Activated T-cell treated with anti-CD3 and anti-CD28 coated beads, Interleukin-2, amount 50 U/mL, for 72 hours (primary cell): Measurements from ENCODE around the gene TBC1D5. TPM values are rescaled to one million over a fixed set of nuclear protein-coding genes. Genes with fewer than 3 reads are reported as not detected.
A peak's percentile ranks its signal among the peaks of the same experiment; 100 is the strongest.
"Not testable (repeated sequence)": the region's sequence is repeated elsewhere in the genome, so short reads cannot be mapped to it uniquely, and the experiment has no call there.

ENCODE experiments used
- ATAC-seq, 2 donors: fragments of 150-1000 bp; cut with Tn5 transposase; replicated peaks in 1 of 2; 2 replicates each; pipeline ENCODE4 v1.10.0; 2021; ENCODE audit warnings: moderate library complexity in 2 of 2, mild to moderate bottlenecking in 1 of 2
- DNase-seq, 2 donors: peaks; one replicate each; pipeline ENCODE4 v3.0.0; 2021 to 2022; ENCODE audit warnings: mixed read lengths in 1 of 2
- H3K27ac Mint-ChIP-seq: one replicate; pipeline ENCODE4 v1.8.0; 2022; ENCODE audit warnings: mild to moderate bottlenecking, moderate library complexity, mixed read lengths
- H3K27me3 Mint-ChIP-seq: one replicate; pipeline ENCODE4 v1.8.0; 2022; ENCODE audit warnings: low read depth, mixed read lengths
- H3K36me3 Mint-ChIP-seq, 2 donors: one replicate each; pipeline ENCODE4 v1.8.0; 2022; ENCODE audit warnings: mixed read lengths in 2 of 2, mild to moderate bottlenecking in 1 of 2; ENCODE audit not compliant: insufficient read depth in 2 of 2
- H3K4me1 Mint-ChIP-seq: one replicate; pipeline ENCODE4 v1.8.0; 2022; ENCODE audit warnings: low read depth, mixed read lengths
- H3K4me3 Mint-ChIP-seq, 2 donors: one replicate each; pipeline ENCODE4 v1.8.0; 2022; ENCODE audit warnings: mild to moderate bottlenecking in 2 of 2, mixed read lengths in 2 of 2, moderate library complexity in 2 of 2
- H3K9me3 Mint-ChIP-seq, 2 donors: one replicate each; pipeline ENCODE4 v1.8.0; 2022; ENCODE audit warnings: mixed read lengths in 2 of 2
- total RNA-seq, 2 donors: library from RNA; stranded (reverse); gene quantifications; one replicate each; pipeline ENCODE4 v1.2.3, GENCODE V29; 2022

TBC1D5 gene
- total RNA-seq, 2 donors from 2014 or later = 51.2 to 52.4 TPM

DNA sequence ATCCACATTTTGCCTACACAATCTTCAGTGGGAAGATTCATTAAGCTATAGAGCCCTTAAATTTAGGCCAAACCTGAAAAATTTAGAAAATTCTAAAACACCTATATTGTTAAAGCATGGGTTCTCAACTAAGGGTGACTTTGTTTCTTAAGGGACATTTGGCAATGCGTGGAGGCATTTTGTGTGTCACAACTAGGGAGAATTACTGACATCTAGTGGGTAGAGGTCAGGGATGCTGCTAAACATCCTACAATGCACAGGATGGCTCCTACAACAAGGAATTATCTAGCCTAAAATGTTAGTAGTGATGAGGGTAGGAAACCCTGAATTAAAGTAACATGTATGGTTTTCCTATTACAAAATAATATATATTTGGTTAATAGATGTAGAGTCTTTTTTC is 55.8 kb downstream of the TBC1D5 start:
- Mint-ChIP-seq H3K9me3 (no peaks in the 10 kb centered on the region), H3K27me3 (no peaks in the 10 kb centered on the region), H3K4me3 (no peak overlapping the region), H3K36me3 (no peaks in the 10 kb centered on the region), H3K27ac (no peak overlapping the region), H3K4me1 (no peaks in the 10 kb centered on the region)
- ATAC-seq (no peak), DNase-seq (no peak)

DNA sequence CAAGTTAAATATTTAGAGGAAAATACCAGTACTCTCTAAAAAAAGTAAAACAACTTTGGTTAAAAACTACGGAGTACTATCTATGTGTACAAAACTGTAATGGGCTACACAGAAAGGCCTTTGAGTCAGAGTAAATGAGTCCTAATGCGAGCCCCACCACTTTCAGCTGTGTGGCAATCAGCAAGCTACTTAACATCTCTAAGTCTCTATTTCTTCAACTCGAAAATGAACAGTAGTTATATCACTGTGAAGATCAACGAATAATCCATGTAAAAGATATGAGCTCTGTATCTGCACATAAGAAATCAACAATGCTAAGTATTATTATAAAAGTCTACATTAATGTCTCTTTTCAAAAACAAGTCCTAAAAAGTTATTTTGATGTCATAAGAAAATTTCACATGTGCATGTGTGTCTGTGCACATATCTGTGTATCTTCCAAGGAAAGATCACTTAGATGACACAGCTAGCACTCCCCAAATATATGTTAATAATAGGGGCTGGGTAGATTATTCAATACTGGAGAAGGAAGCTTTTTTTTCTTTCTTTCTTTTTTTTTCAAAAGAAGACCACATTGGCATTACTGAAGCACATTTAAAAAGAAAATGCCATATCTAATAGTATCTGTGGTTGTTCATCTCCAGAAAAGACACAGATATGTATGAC is 58.8 kb downstream of the TBC1D5 start:
- Mint-ChIP-seq H3K4me3 (no peak overlapping the region), H3K27ac (no peak overlapping the region), H3K27me3 (no peaks in the 10 kb centered on the region), H3K36me3 (no peaks in the 10 kb centered on the region), H3K4me1 (peaks cover 5% of the 10 kb centered on the region), H3K9me3 (no peaks in the 10 kb centered on the region)
- DNase-seq (no peak), ATAC-seq (no peak)

DNA sequence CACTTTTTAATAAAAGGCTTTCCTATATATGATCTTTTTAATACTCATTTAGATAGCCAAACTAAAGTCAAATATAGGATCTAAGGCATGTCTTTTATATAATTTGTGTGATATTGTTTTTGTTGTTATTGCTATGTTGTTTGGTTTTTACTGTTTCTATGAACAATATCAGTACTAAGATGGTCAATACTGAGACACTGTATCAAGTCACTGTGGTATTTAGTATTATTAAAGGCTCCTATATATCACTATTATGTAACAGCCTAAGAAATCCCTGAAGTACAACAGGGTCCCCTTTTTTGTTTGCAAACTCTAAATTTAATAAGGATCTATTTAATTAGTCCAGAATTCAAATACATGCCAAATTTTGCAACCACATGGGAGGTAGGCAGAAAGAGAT is 61.9 kb downstream of the TBC1D5 start:
- Mint-ChIP-seq H3K4me3 (no peak overlapping the region), H3K36me3 (no peaks in the 10 kb centered on the region), H3K27me3 (no peaks in the 10 kb centered on the region), H3K9me3 (no peaks in the 10 kb centered on the region), H3K27ac (no peak overlapping the region), H3K4me1 (peaks cover 16% of the 10 kb centered on the region)
- ATAC-seq = no peak
- no peak for DNase-seq

DNA sequence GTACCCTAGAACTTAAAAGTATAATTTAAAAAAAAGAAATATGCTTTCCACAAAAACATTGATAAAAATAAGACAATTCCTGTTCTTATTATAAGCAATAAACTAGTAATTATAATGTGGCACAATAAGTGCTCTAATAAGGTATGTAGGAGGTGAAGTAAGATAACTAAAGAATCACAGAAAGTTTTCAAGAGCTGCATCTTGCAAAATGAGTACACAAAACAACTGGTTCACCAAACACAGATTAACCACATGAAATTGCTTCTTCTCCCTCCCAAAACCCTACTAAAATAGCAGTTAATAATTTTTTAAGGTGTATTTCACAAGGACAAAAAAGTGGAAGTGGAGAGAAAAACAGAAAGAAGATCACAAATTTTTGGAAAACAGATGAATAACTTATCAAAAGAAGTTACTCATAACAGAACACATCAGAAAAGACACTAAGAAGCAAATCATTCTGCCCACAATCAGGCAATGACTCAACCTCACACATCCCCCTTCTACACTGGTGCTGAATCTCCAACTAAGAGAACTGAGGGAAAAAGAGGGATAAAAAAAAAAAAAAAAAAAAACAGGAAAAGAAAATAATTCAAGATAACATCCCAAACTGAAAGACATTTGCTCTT is 64.2 kb downstream of the TBC1D5 start:
- no peaks in the 10 kb centered on the region for H3K9me3 Mint-ChIP-seq
- peak overlapping the region in 1 of 2 donors; percentile 30 for H3K4me3 Mint-ChIP-seq
- DNase-seq (peak; percentile 6 to 9), ATAC-seq (peak; percentile 76 to 88)
- peak overlapping the region; percentile 40 for H3K27ac Mint-ChIP-seq
- no peaks in the 10 kb centered on the region for H3K27me3 Mint-ChIP-seq
- peaks cover 16% of the 10 kb centered on the region for H3K4me1 Mint-ChIP-seq
- no peaks in the 10 kb centered on the region for H3K36me3 Mint-ChIP-seq

DNA sequence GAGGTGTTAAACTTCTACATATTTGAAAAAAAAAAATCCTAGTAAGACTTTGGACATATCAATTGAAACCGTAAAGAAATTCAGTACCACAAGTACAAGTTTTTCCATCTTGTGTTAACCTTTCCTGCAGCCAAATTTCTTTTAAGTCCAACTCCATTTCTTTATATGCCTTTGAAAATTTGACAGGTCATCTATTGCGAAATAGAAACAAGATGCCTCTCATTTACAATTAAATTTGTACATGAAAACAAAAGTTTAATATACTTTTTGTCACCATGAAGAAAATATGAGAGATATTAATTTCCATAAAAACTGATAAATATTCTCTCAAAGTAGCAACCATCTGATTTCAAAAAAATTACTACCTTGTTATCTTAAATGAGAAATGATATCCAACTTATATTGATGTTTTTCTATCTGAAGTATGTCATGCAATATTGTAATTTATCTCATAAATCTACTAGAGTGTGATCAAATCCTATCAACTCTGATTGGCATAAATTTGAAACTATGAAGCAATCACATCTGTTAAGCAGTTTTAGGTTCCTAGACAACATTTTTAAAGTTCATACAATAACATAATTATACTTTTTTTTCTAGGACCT is 68.2 kb downstream of the TBC1D5 start:
- no peak for ATAC-seq

DNA sequence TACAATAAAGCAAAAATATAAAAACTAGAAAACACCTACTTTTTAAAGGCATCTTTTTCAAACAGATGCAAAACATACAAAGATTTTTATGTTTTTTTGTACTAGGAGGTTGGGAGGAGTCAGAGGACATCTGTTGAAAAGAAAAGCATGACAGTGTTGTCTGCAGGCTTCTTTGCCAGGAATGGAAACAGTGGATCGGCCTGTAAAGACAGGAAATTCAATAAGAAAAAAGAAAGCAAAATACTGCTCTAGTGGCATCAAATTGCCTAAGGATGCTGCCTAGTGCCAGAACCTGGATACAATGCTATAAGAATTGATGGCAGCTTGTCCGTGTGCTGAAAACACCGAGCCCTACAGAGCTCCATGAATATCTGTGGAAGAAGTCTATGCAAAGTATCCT is 69.9 kb downstream of the TBC1D5 start:
- ATAC-seq = no peak
- Mint-ChIP-seq H3K4me3 (no peak overlapping the region), H3K9me3 (no peaks in the 10 kb centered on the region), H3K36me3 (no peaks in the 10 kb centered on the region), H3K4me1 (no peaks in the 10 kb centered on the region), H3K27me3 (no peaks in the 10 kb centered on the region), H3K27ac (no peak overlapping the region)
- no peak for DNase-seq

More for the DNA sequence above, 68.2 kb downstream of the TBC1D5 start:
- Mint-ChIP-seq H3K4me3 (no peak overlapping the region), H3K27me3 (no peaks in the 10 kb centered on the region), H3K27ac (no peak overlapping the region), H3K9me3 (no peaks in the 10 kb centered on the region), H3K4me1 (peaks cover 16% of the 10 kb centered on the region), H3K36me3 (no peaks in the 10 kb centered on the region)
- DNase-seq = no peak

DNA sequence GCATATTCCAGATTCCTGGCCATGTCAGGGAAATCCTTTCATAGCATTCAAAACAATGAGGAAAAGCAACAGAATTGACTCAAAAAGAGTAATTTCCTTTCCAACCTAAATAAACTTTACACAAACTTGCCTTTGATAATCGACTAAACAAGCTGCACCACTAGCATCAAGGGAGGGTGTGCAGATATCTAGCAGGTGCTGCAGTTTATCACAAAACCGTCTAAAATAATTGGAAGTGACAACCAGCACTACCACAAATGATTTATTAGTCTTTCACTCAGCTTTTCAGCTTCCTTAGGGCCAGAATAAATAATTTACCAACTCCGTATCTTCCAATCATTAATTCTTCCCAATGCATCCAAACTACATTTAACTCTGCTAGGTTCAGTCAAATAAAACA is 71.7 kb downstream of the TBC1D5 start:
- H3K27ac Mint-ChIP-seq = no peak overlapping the region

DNA sequence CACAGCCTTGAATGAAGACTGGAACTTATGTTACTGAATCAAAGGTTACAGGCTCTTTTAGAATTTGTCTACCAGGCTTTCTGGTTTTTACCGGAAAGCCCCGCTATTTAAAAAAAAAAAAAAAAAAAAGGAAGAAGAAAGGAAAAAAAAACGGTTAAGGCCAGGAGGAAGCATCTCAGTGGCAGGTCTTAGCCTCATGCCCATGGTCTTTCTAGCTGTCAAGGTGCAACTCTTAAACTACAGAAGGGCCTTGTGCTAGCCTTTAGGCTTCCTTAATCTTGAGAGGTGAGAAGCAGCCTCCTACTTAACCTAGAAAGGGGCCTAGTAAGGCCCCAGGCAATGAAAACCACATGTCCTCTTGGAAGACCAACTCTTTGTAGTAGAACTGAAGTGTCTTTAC is 77.5 kb downstream of the TBC1D5 start:
- Mint-ChIP-seq H3K4me3 (no peak overlapping the region), H3K36me3 (no peaks in the 10 kb centered on the region), H3K4me1 (peaks cover 16% of the 10 kb centered on the region), H3K27me3 (no peaks in the 10 kb centered on the region), H3K9me3 (no peaks in the 10 kb centered on the region), H3K27ac (no peak overlapping the region)
- DNase-seq (no peak), ATAC-seq (no peak)

More for the DNA sequence above, 71.7 kb downstream of the TBC1D5 start:
- Mint-ChIP-seq H3K27me3 (no peaks in the 10 kb centered on the region), H3K4me1 (peaks cover under 1% of the 10 kb centered on the region), H3K36me3 (no peaks in the 10 kb centered on the region), H3K9me3 (no peaks in the 10 kb centered on the region), H3K4me3 (no peak overlapping the region)
- no peak for DNase-seq
- ATAC-seq = no peak

DNA sequence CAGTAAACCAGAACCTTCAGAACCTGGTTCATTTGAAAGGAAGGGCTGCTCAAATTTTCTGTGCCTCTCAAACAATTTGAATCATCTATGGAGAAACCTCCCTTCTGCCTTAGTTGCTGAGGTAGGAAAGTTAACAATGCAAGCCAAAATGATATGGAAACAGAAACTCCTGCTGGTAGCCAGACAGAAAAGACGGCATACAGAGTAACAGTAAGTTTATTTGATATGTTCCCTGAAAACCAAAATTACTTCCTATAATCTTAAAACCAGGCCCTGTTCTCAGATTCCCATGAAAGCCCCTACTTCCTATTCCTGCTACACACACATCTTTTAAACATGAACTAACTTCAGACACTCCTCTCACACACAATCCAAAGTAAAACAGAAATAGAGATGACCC is 86.2 kb downstream of the TBC1D5 start:
- Mint-ChIP-seq H3K36me3 (no peaks in the 10 kb centered on the region), H3K9me3 (no peaks in the 10 kb centered on the region), H3K4me1 (no peaks in the 10 kb centered on the region), H3K4me3 (no peak overlapping the region), H3K27ac (no peak overlapping the region), H3K27me3 (no peaks in the 10 kb centered on the region)
- ATAC-seq = no peak
- no peak for DNase-seq

DNA sequence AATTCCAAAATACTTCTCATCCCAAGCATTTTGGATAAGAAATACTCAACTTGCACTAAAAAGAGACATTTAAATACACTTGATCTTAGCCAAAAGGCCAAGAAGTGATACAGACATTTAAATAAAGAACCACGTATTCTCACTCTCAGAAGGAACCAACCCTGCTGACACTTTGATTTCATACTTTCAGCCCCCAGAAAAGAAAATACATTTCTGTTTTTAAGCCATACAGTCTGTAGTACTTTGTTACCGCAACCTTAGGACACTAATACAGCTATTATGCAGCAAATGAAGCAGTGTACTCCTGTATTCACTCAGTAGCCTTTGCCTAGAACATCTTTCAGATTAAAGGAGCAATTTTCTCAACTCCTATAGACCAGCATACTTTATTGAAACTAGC is 86.7 kb downstream of the TBC1D5 start:
- Mint-ChIP-seq H3K9me3 (no peaks in the 10 kb centered on the region), H3K36me3 (no peaks in the 10 kb centered on the region), H3K4me1 (no peaks in the 10 kb centered on the region), H3K27ac (no peak overlapping the region), H3K4me3 (no peak overlapping the region), H3K27me3 (no peaks in the 10 kb centered on the region)
- no peak for ATAC-seq
- no peak for DNase-seq

DNA sequence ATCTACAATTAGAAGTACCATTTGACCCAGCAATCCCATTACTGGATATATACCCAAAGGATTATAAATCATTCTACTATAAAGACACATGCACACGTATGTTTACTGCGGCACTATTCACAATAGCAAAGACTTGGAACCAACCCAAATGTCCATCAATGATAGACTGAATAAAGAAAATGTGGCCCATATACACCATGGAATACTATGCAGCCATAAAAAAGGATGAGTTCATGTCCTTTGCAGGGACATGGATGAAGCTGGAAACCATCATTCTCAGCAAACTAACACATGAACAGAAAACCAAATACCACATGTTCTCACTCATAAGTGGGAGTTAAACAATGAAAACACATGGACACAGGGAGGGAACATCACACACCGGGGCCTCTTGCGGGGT is 92.7 kb downstream of the TBC1D5 start:
- not testable (repeated sequence) for H3K9me3 Mint-ChIP-seq, H3K27ac Mint-ChIP-seq, DNase-seq, H3K4me3 Mint-ChIP-seq, ATAC-seq, H3K4me1 Mint-ChIP-seq, H3K27me3 Mint-ChIP-seq, H3K36me3 Mint-ChIP-seq

DNA sequence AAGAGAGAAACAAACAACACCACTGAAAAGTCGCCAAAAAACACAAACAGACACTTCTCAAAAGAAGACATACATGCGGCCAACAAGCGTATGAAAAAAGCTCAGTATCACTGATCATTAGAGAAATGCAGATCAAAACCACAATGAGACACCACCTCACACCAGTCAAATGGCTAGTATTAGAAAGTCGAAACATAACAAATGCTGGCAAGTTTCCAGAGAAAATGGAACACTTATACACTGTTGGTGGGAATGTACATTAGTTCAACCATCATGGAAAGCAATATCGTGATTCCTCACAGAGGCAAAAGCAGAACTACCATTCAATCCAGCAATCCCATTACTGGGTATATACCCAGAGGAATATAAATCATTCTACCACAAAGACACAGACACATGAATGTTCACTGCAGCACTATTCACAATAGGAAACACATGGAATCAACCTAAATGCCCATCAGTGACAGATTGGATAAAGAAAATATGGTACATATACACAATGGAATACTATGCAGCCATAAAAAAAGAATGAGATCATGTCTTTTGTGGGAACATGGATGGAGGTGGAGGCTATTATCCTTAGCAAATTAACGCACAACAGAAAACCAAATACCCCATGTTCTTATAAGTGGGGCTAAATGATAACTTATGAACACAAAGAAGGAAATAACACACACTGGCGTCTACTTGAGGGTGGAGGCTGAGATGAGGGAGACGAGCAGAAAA is 93.6 kb downstream of the TBC1D5 start:
- not testable (repeated sequence) for H3K4me3 Mint-ChIP-seq, H3K4me1 Mint-ChIP-seq, ATAC-seq, H3K9me3 Mint-ChIP-seq, H3K36me3 Mint-ChIP-seq, H3K27ac Mint-ChIP-seq, H3K27me3 Mint-ChIP-seq, DNase-seq

DNA sequence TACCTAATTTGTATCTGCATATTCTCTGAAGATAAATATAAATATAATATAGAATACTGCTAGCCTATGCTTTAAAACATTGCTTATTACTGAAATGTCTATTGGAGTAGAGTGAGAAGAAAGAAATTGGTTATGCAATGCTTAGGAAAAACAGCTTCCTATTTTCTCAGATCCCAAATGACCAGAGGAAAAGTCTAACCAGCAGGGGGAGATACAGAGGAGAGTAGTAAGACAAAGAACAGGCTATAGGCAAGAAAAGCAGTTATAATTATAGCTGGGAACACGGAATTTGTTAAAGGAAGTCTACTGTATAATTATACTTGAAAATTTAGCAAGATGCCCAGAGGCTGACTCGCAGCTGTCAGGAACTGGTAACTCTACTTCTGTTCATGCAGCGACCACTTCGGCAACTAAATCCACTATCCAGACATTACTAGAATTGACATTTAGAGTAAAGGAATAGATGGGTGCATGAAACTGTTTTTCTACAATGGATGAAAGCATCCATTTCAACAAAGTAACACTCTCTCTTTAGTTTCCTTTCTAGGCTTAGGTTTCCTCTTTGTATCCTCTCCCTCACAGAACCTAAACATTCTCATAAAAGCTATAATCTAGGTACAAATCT is 97.2 kb downstream of the TBC1D5 start:
- Mint-ChIP-seq H3K27ac (no peak overlapping the region), H3K36me3 (peaks cover 5% of the 10 kb centered on the region in 2 donors), H3K27me3 (no peaks in the 10 kb centered on the region), H3K4me1 (peaks cover 7% of the 10 kb centered on the region), H3K4me3 (no peak overlapping the region), H3K9me3 (peaks cover 4 to 6% of the 10 kb centered on the region in 2 donors)
- no peak for ATAC-seq
- DNase-seq = no peak
